Endothelial cell of umbilical vein (primary cell): ENCODE data around the gene MPND. TPM values are rescaled to one million over a fixed set of nuclear protein-coding genes. Genes with fewer than 3 reads are reported as not detected.

Experiments
- BruUV-seq: library from RNA; stranded (reverse); fragments of 400-500 nt; replicated peaks from 2 replicates; lab custom pipeline; 2021; lab: Mats Ljungman, UMichigan
- CTCF ChIA-PET: fragments of 300-600, 350-600 bp; sonication (Branson Sonifier 250); formaldehyde crosslinking; loops from one replicate; lab custom pipeline; 2021; ENCODE audit warnings: antibody characterized with exemption, inconsistent platforms; lab: Charles Lee
- POLR2A ChIA-PET: fragments of 300-600, 350-600 bp; sonication (Branson Sonifier 250); formaldehyde crosslinking; loops from one replicate; lab custom pipeline; 2021; ENCODE audit warnings: antibody characterized with exemption, inconsistent platforms; lab: Charles Lee
- DNase-seq: peaks from one replicate; pipeline ENCODE4 v3.0.0-alpha.2; 2011; ENCODE audit warnings: low read depth, low spot score
- FAIRE-seq: peaks from 2 replicates; lab custom pipeline; 2011; peaks lifted over from hg19 to GRCh38; lab: Jason Lieb, UNC
- H2AFZ ChIP-seq: 2 replicates; pipeline ENCODE4 v1.6.0; 2012; ENCODE audit warnings: low read depth, low read length, control low read depth, inconsistent platforms
- H3K27ac ChIP-seq: 2 replicates; pipeline ENCODE4 v1.5.1; 2011; ENCODE audit warnings: low read depth, mild to moderate bottlenecking, control low read depth, low read length, moderate library complexity; ENCODE audit not compliant: insufficient read depth
- H3K27me3 ChIP-seq, 2 experiments: 2 replicates each; pipeline versions ENCODE4 v1.6.0 to v1.6.1; 2011; ENCODE audit warnings: low read length in 2 of 2, mixed read lengths in 1 of 2; ENCODE audit not compliant: control insufficient read depth in 2 of 2, insufficient read depth in 2 of 2
- H3K36me3 ChIP-seq, 2 experiments: 2 replicates in 1 of 2; 3 replicates in 1 of 2; pipeline ENCODE4 v1.5.1; 2011; ENCODE audit warnings: low read length in 2 of 2, mild to moderate bottlenecking in 1 of 2, moderate library complexity in 1 of 2; ENCODE audit not compliant: control insufficient read depth in 2 of 2, insufficient read depth in 2 of 2; ENCODE audit errors: extremely low read depth in 1 of 2
- H3K4me1 ChIP-seq: 3 replicates; pipeline ENCODE4 v1.5.1; 2011; ENCODE audit warnings: mild to moderate bottlenecking, low read length; ENCODE audit not compliant: control insufficient read depth, insufficient read depth; ENCODE audit errors: extremely low read depth
- H3K4me2 ChIP-seq: 2 replicates; pipeline ENCODE4 v1.6.1; 2011; ENCODE audit warnings: low read length, control low read depth, mixed read lengths; ENCODE audit not compliant: insufficient read depth
- H3K4me3 ChIP-seq, 3 experiments: fragments of 200-600 bp in 1 of 3; sonication (generic), shearing (Covaris generic) in 1 of 3; replicated peaks in 1 of 3; 2 replicates each; pipeline ENCODE4 v1.5.1; 2011 to 2016; ENCODE audit warnings: control low read depth in 3 of 3, low read length in 3 of 3, mild to moderate bottlenecking in 2 of 3, inconsistent platforms in 1 of 3, low read depth in 1 of 3, moderate library complexity in 1 of 3; ENCODE audit not compliant: insufficient read depth in 1 of 3
- H3K79me2 ChIP-seq: 2 replicates; pipeline ENCODE4 v1.6.0; 2012; ENCODE audit warnings: low read length, inconsistent platforms; ENCODE audit not compliant: control insufficient read depth, insufficient read depth
- H3K9ac ChIP-seq: replicated peaks from 2 replicates; pipeline ENCODE3; 2011; ENCODE audit warnings: low read length, control low read depth; ENCODE audit not compliant: insufficient read depth; ENCODE audit errors: extremely low read depth
- H3K9me1 ChIP-seq: replicated peaks from 3 replicates; pipeline ENCODE4 v1.6.0; 2011; ENCODE audit warnings: mild to moderate bottlenecking, low read length; ENCODE audit not compliant: control insufficient read depth, insufficient read depth; ENCODE audit errors: extremely low read depth
- H3K9me3 ChIP-seq: replicated peaks from 2 replicates; pipeline ENCODE4 v1.5.1; 2012; ENCODE audit warnings: low read length, inconsistent platforms; ENCODE audit not compliant: control insufficient read depth, insufficient read depth
- H4K20me1 ChIP-seq: replicated peaks from 2 replicates; pipeline ENCODE3; 2011; ENCODE audit warnings: mild to moderate bottlenecking, low read length; ENCODE audit not compliant: control insufficient read depth, insufficient read depth; ENCODE audit errors: extremely low read depth
- CTCF ChIP-seq, 2 donors: IDR thresholded peaks; 1 replicate in 1 of 2; 2 replicates in 1 of 2; pipeline ENCODE4 v1.5.1; 2011; ENCODE audit warnings: low read length in 2 of 2, mild to moderate bottlenecking in 2 of 2, moderate library complexity in 2 of 2, control low read depth in 1 of 2, inconsistent platforms in 1 of 2, low read depth in 1 of 2; ENCODE audit not compliant: insufficient read depth in 1 of 2; ENCODE audit errors: extremely low read depth in 1 of 2
- EZH2 ChIP-seq: IDR thresholded peaks from 2 replicates; pipeline ENCODE4 v1.6.1; 2012; ENCODE audit warnings: borderline replicate concordance, low read depth, mild to moderate bottlenecking, moderate library complexity, low read length, inconsistent platforms; ENCODE audit not compliant: severe bottlenecking
- GATA2 ChIP-seq: IDR thresholded peaks from 2 replicates; pipeline ENCODE4 v1.7.0; 2011; ENCODE audit warnings: low read depth, mild to moderate bottlenecking, moderate library complexity, mixed read lengths, low read length; ENCODE audit not compliant: insufficient read length, insufficient read depth
- JUN ChIP-seq: IDR thresholded peaks from 2 replicates; pipeline ENCODE4 v1.6.1; 2011; ENCODE audit warnings: borderline replicate concordance, low read depth; ENCODE audit not compliant: insufficient read length, insufficient read depth
- MAX ChIP-seq: IDR thresholded peaks from 2 replicates; pipeline ENCODE4 v1.6.1; 2011; ENCODE audit not compliant: insufficient read depth, insufficient read length
- MYC ChIP-seq: IDR thresholded peaks from one replicate; pipeline ENCODE4 v1.6.1; 2011; ENCODE audit warnings: mild to moderate bottlenecking, low read depth, low read length
- POLR2AphosphoS5 ChIP-seq: IDR thresholded peaks from 2 replicates; pipeline ENCODE4 v1.6.1; 2012; ENCODE audit warnings: low read depth, mild to moderate bottlenecking, control low read depth, low read length, moderate library complexity; ENCODE audit not compliant: insufficient read depth
- dilution Hi-C: fragments of 300-500 bp; cut with MboI; formaldehyde crosslinking; loops from one replicate; pipeline ENCODE4 v1.15.0; 2019; ENCODE audit warnings: low sequenced_read_pairs; ENCODE audit not compliant: extremely low pct_ligation_motif_present
- intact Hi-C: fragments of 100-400 bp; cut with micrococcal nuclease; formaldehyde crosslinking; loops from one replicate; pipeline ENCODE4 v1.10.0; 2022
- polyA plus RNA-seq, 4 experiments: library from polyadenylated mRNA; depleted of rRNA in 3 of 4; stranded (reverse) in 3 of 4; unstranded in 1 of 4; fragments of >200 nt; gene quantifications; 2 replicates each; pipeline versions ENCODE4 v1.2.1 to v1.2.3, GENCODE V29; 2011 to 2012; ENCODE audit warnings: missing spikeins in 1 of 4
- total RNA-seq: library from RNA; stranded (reverse); gene quantifications from 2 replicates; pipeline ENCODE4 v1.2.3, GENCODE V29; 2021

MPND gene
- total and polyA plus RNA-seq, 2 donors (not counting 3 experiments of a cell fraction or from before 2014, with no cell fraction given) = 14.8 to 21.1 TPM

GRCh38 chr19:4368128-4368820, 24.9 kb downstream of the MPND start:
- TF ChIP-seq JUN = no peak
- no peak for TF ChIP-seq MAX
- TF ChIP-seq EZH2 = no peak
- TF ChIP-seq POLR2AphosphoS5 = no peak
- TF ChIP-seq CTCF (IDR thresholded peaks at IDR 0.05; ENCODE audit: extremely low read depth in 1 of 2, insufficient read depth in 1 of 2, low read depth in 1 of 2, low read length in 2 of 2) = no peak
- no peak for TF ChIP-seq MYC
- TF ChIP-seq GATA2 = no peak
- FAIRE-seq (peak; percentile 59), DNase-seq (peak; percentile 34)
- peaks cover 4 to 40% of the 10 kb centered on the region in 2 experiments for H3K36me3 ChIP-seq
- no TSS peak for BruUV-seq
- CTCF ChIA-PET = interaction anchor here (0.9 to 1.7 kb wide), 4 partner anchors 16 to 101 kb away, joined by 4 to 9 read pairs (median 4); partner anchors contain the start of genes MPND and SH3GL1
- peak overlapping the region; percentile 1 for H3K27ac ChIP-seq
- H2AFZ ChIP-seq = no peak overlapping the region
- no peak overlapping the region for H3K4me2 ChIP-seq
- H3K79me2 ChIP-seq = peaks cover 57% of the 10 kb centered on the region
- POLR2A ChIA-PET = no interaction called here
- dilution Hi-C loops = loop anchor here (10.0 kb wide), 1 partner anchor 47 kb away; no protein-coding TSS in a partner anchor
- no peaks in the 10 kb centered on the region for H3K9me1 ChIP-seq
- H3K9me3 ChIP-seq = no peaks in the 10 kb centered on the region
- intact Hi-C loops = no loop called here
- H3K4me3 ChIP-seq = no peak overlapping the region
- no peaks in the 10 kb centered on the region for H4K20me1 ChIP-seq
- no peaks in the 10 kb centered on the region for H3K27me3 ChIP-seq
- H3K9ac ChIP-seq = no peak overlapping the region
- peaks cover 20% of the 10 kb centered on the region for H3K4me1 ChIP-seq
